Upper lobe of left lung (tissue), 4 donors: ENCODE results near the gene LEAP2.

Experiments used
- CTCF ChIP-seq, 6 experiments: fragments of 450-650 bp in 4 of 6; fragments of 200-600 bp in 2 of 6; sonication (generic) in 2 of 6; IDR thresholded peaks; one replicate each; pipeline ENCODE4 v1.5.1; 2016 to 2019; ENCODE audit warnings: antibody characterized with exemption in 6 of 6
- POLR2A ChIP-seq, 4 donors: fragments of 450-650 bp; IDR thresholded peaks; one replicate each; pipeline ENCODE4 v1.5.1; 2016 to 2017; ENCODE audit warnings: antibody characterized with exemption in 4 of 4, mild to moderate bottlenecking in 2 of 4

- TF ChIP-seq CTCF (IDR thresholded peaks at IDR 0.05) (no peak), POLR2A (IDR thresholded peaks at IDR 0.05) (no peak)
These were observed 17.5 kb upstream of the LEAP2 start for GRCh38 chr5:132856011-132856410.
